Skeletal muscle tissue (tissue), 2 donors: Measurements from ENCODE around the gene ERCC3. TPM values are rescaled to one million over a fixed set of nuclear protein-coding genes. Genes with fewer than 3 reads are reported as not detected.

Experiments
- small RNA-seq: library from RNA; depleted of rRNA; stranded (forward); fragments of <200 nt; gene quantifications from one replicate; pipeline ENCODE3, GENCODE V24; 2014
- total RNA-seq: library from RNA; depleted of rRNA; stranded (reverse); fragments of >200 nt; gene quantifications from one replicate; pipeline ENCODE4 v1.2.3, GENCODE V29; 2014

Gene ERCC3
- total RNA-seq, 1 donor from 2014 or later, result 28.7 TPM

Small RNA genes lying within 50 kb of the gene (small RNA-seq; reads per million reads assigned to genes)
- gene RNU6-1147P, result not detected

Other genes with a start within 250 kb of the ERCC3 start
- 597 TPM for gene BIN1, start 187.0 kb downstream of the ERCC3 start, total RNA-seq
- gene CYP27C1, start 73.8 kb downstream of the ERCC3 start, total RNA-seq, result 2.6 TPM
- gene MAP3K2, start 93.8 kb upstream of the ERCC3 start, total RNA-seq, result 21.9 TPM
- not detected for gene PROC, start 124.3 kb upstream of the ERCC3 start, total RNA-seq
- gene IWS1, start 232.3 kb upstream of the ERCC3 start, total RNA-seq, result 24.5 TPM
- gene MYO7B, start 241.5 kb upstream of the ERCC3 start, total RNA-seq, result 1.0 TPM